Lung (tissue), 12 donors: Measurements from ENCODE around the gene DYNC1I2. TPM values are rescaled to one million over a fixed set of nuclear protein-coding genes. Genes with fewer than 3 reads are reported as not detected.
A peak's percentile ranks its signal among the peaks of the same experiment; 100 is the strongest.

Experiments used
- ATAC-seq: fragments of 200-7000 bp; cut with Tn5 transposase; one replicate; pipeline ENCODE4 v1.9.1; 2020; ENCODE audit warnings: moderate number of reproducible peaks; ENCODE audit not compliant: insufficient read depth, low FRiP score
- DNase-seq, 3 donors: peaks; one replicate each; pipeline ENCODE4 v3.0.0-alpha.2; 2013 to 2017
- H3K27ac ChIP-seq, 2 donors: one replicate each; pipeline ENCODE4 v1.5.1; 2013; ENCODE audit warnings: mild to moderate bottlenecking in 2 of 2, moderate library complexity in 2 of 2, control low read depth in 1 of 2, inconsistent platforms in 1 of 2, low read depth in 1 of 2, low read length in 1 of 2
- H3K27me3 ChIP-seq, 3 donors: one replicate each; pipeline ENCODE4 v1.5.1; 2013; ENCODE audit warnings: low read length in 2 of 3; ENCODE audit not compliant: control insufficient read depth in 3 of 3, insufficient read depth in 3 of 3
- H3K36me3 ChIP-seq, 4 donors: one replicate each; pipeline ENCODE4 v1.5.1; 2013; ENCODE audit warnings: low read length in 4 of 4, mild to moderate bottlenecking in 1 of 4, moderate library complexity in 1 of 4; ENCODE audit not compliant: control insufficient read depth in 4 of 4, insufficient read depth in 4 of 4
- H3K4me1 ChIP-seq, 5 donors: one replicate each; pipeline ENCODE4 v1.5.1; 2013; ENCODE audit warnings: low read length in 5 of 5, mild to moderate bottlenecking in 2 of 5, moderate library complexity in 1 of 5; ENCODE audit not compliant: control insufficient read depth in 5 of 5, insufficient read depth in 5 of 5
- H3K4me3 ChIP-seq: one replicate; pipeline ENCODE4 v1.5.1; 2013; ENCODE audit warnings: mild to moderate bottlenecking, control low read depth, moderate library complexity
- H3K9ac ChIP-seq, 2 donors: one replicate each; pipeline ENCODE4 v1.5.1; 2013; ENCODE audit warnings: low read length in 2 of 2, control low read depth in 1 of 2; ENCODE audit not compliant: insufficient read depth in 1 of 2
- H3K9me3 ChIP-seq, 4 donors: one replicate each; pipeline ENCODE4 v1.5.1; 2013; ENCODE audit warnings: low read length in 3 of 4, mild to moderate bottlenecking in 1 of 4, moderate library complexity in 1 of 4; ENCODE audit not compliant: control insufficient read depth in 4 of 4, insufficient read depth in 3 of 4
- CTCF ChIP-seq: IDR thresholded peaks from 2 replicates; pipeline ENCODE4 v1.5.1; 2012; ENCODE audit warnings: mild to moderate bottlenecking; ENCODE audit errors: control extremely low read depth, extremely low read depth
- WGBS, 2 donors: extraction: QIAGEN DNeasy Blood & Tissue Kit; methylation state at CpG; one replicate each; pipeline ENCODE4 v1.1.7; 2013; 5-methylcytosine and 5-hydroxymethylcytosine counted together
- polyA plus RNA-seq, 2 donors: library from polyadenylated mRNA; stranded (reverse); fragments of 200-250 nt; gene quantifications; one replicate each; pipeline ENCODE4 v1.2.1, GENCODE V29; 2013
- total RNA-seq, 2 donors: library from RNA; depleted of rRNA in 1 of 2; stranded (reverse); fragments of >200 nt in 1 of 2; gene quantifications; one replicate each; pipeline ENCODE4 v1.2.1, GENCODE V29; 2014 to 2021
- donor health status: control.
- donor health status: control.
- donor health status: Bipolar disorder and iron deficiency.
- donor health status: healthy.
- donor health status: DM: yes; HTN: yes; CAD: no.

DYNC1I2 gene
- total and polyA plus RNA-seq, 4 donors, result 47.1 to 190 (median 72.2) TPM

GRCh38 chr2:171792157-171792556, 104.9 kb downstream of the DYNC1I2 start:
- no peak for DNase-seq
- Histone ChIP-seq H3K27ac (no peak overlapping the region), H3K4me1 (peaks cover 0 to 5% (median 0%) of the 10 kb centered on the region in 5 donors), H3K9me3 (no peaks in the 10 kb centered on the region), H3K27me3 (no peaks in the 10 kb centered on the region), H3K9ac (no peak overlapping the region), H3K36me3 (peaks cover 2 to 26% (median 10%) of the 10 kb centered on the region in 4 donors), H3K4me3 (no peak overlapping the region)
- 96 to 98% methylated on average over 3 of the region's 3 CpGs for WGBS, 2 donors
- TF ChIP-seq CTCF, result no peak
- ATAC-seq, result no peak

GRCh38 chr2:171792886-171793580, 105.8 kb downstream of the DYNC1I2 start:
- Histone ChIP-seq H3K36me3 (peaks cover 2 to 25% (median 9%) of the 10 kb centered on the region in 4 donors), H3K4me1 (peaks cover 0 to 5% (median 0%) of the 10 kb centered on the region in 5 donors), H3K4me3 (no peak overlapping the region), H3K9me3 (no peaks in the 10 kb centered on the region), H3K9ac (no peak overlapping the region), H3K27ac (no peak overlapping the region), H3K27me3 (no peaks in the 10 kb centered on the region)
- DNase-seq (no peak), ATAC-seq (no peak)
- WGBS, 2 donors, result 88 to 97% methylated on average over 4 of the region's 4 CpGs
- no peak for TF ChIP-seq CTCF

GRCh38 chr2:171793691-171794678, 106.7 kb downstream of the DYNC1I2 start:
- Histone ChIP-seq H3K9ac (no peak overlapping the region), H3K4me1 (peaks cover 0 to 5% (median 0%) of the 10 kb centered on the region in 5 donors), H3K4me3 (no peak overlapping the region), H3K36me3 (peaks cover 2 to 21% (median 9%) of the 10 kb centered on the region in 4 donors), H3K27ac (no peak overlapping the region), H3K27me3 (no peaks in the 10 kb centered on the region), H3K9me3 (no peaks in the 10 kb centered on the region)
- ATAC-seq (no peak), DNase-seq (peak in 1 of 3 donors; percentile 26)
- TF ChIP-seq CTCF, result no peak
- WGBS, 2 donors, result 59 to 75% methylated on average over 6 of the region's 6 CpGs
